SK-N-SH (cell line): ENCODE results near the gene SLC25A47. TPM values are rescaled to one million over a fixed set of nuclear protein-coding genes. Genes with fewer than 3 reads are reported as not detected.

Experiments used
- CTCF ChIA-PET: fragments of 300-600, 350-600 bp; formaldehyde crosslinking; extraction: SDS; loops from one replicate; lab custom pipeline; 2021; lab: Yijun Ruan, JAX
- POLR2A ChIA-PET: fragments of 350-600 bp; sonication (Branson Sonifier 250); formaldehyde crosslinking; extraction: SDS; loops from one replicate; lab custom pipeline; 2020; ENCODE audit warnings: antibody characterized with exemption, inconsistent platforms; lab: Yijun Ruan, JAX
- DNase-seq: peaks from one replicate; pipeline ENCODE4 v3.0.0; 2012
- H2AFZ ChIP-seq: fragments of 200-600 bp; sonication (generic); 2 replicates; pipeline ENCODE4 v1.8.1; 2016; ENCODE audit warnings: antibody characterized with exemption, mild to moderate bottlenecking, low read depth
- H3F3A ChIP-seq: fragments of 200-600 bp; sonication (generic); replicated peaks from 2 replicates; pipeline ENCODE3; 2016; ENCODE audit warnings: antibody characterized with exemption, mild to moderate bottlenecking; ENCODE audit not compliant: insufficient read depth
- H3K27ac ChIP-seq, 2 experiments: fragments of 200-500 bp in 1 of 2; fragments of 200-600 bp in 1 of 2; sonication (Bioruptor generic) in 1 of 2; sonication (generic), shearing (Covaris generic) in 1 of 2; 2 replicates each; pipeline versions ENCODE4 v1.5.1 to v1.6.1; 2014 to 2016; ENCODE audit warnings: low read depth in 2 of 2, inconsistent platforms in 1 of 2, low read length in 1 of 2, mild to moderate bottlenecking in 1 of 2, mixed read lengths in 1 of 2
- H3K27me3 ChIP-seq: fragments of 200-600 bp; sonication (generic), shearing (Covaris generic); 2 replicates; pipeline ENCODE4 v1.6.1; 2016; ENCODE audit warnings: mixed run types; ENCODE audit not compliant: insufficient read depth
- H3K36me3 ChIP-seq, 2 experiments: fragments of 200-500 bp in 1 of 2; fragments of 200-600 bp in 1 of 2; sonication (Bioruptor generic) in 1 of 2; sonication (generic) in 1 of 2; replicated peaks in 1 of 2; 2 replicates each; pipeline versions ENCODE3 to v1.5.1; 2014 to 2016; ENCODE audit warnings: low read length in 1 of 2, mild to moderate bottlenecking in 1 of 2; ENCODE audit not compliant: insufficient read depth in 2 of 2, control insufficient read depth in 1 of 2
- H3K4me1 ChIP-seq, 2 experiments: fragments of 200-500 bp in 1 of 2; fragments of 200-600 bp in 1 of 2; sonication (Bioruptor generic) in 1 of 2; sonication (generic), shearing (Covaris generic) in 1 of 2; 2 replicates each; pipeline versions ENCODE4 v1.5.1 to v1.6.1; 2014 to 2016; ENCODE audit warnings: low read depth in 1 of 2, low read length in 1 of 2, mixed run types in 1 of 2; ENCODE audit not compliant: insufficient read depth in 2 of 2, control insufficient read depth in 1 of 2
- H3K4me2 ChIP-seq: fragments of 200-600 bp; sonication (generic), shearing (Covaris generic); 2 replicates; pipeline ENCODE4 v1.6.1; 2017; ENCODE audit warnings: mixed run types
- H3K4me3 ChIP-seq, 2 experiments: fragments of 200-500 bp in 1 of 2; fragments of 200-600 bp in 1 of 2; sonication (Bioruptor generic) in 1 of 2; sonication (generic), shearing (Covaris generic) in 1 of 2; 2 replicates each; pipeline versions ENCODE4 v1.5.1 to v1.8.1; 2014 to 2016; ENCODE audit warnings: low read depth in 2 of 2, inconsistent platforms in 1 of 2, low read length in 1 of 2, mild to moderate bottlenecking in 1 of 2, mixed read lengths in 1 of 2, moderate library complexity in 1 of 2
- H3K79me2 ChIP-seq: fragments of 200-600 bp; sonication (generic); 2 replicates; pipeline ENCODE4 v1.8.1; 2017; ENCODE audit warnings: mild to moderate bottlenecking; ENCODE audit not compliant: insufficient read depth
- H3K9ac ChIP-seq: fragments of 200-600 bp; sonication (generic); 2 replicates; pipeline ENCODE4 v1.6.1; 2017; ENCODE audit warnings: mixed run types
- H3K9me2 ChIP-seq: fragments of 200-600 bp; sonication (generic); 2 replicates; pipeline ENCODE4 v1.6.1; 2017; ENCODE audit warnings: mixed run types
- H3K9me3 ChIP-seq: fragments of 200-600 bp; sonication (generic); 2 replicates; pipeline ENCODE4 v1.6.1; 2017; ENCODE audit warnings: mixed run types, mild to moderate bottlenecking, moderate library complexity
- H4K20me1 ChIP-seq: fragments of 200-600 bp; sonication (generic); 2 replicates; pipeline ENCODE4 v1.6.1; 2017; ENCODE audit warnings: mild to moderate bottlenecking, mixed run types; ENCODE audit not compliant: insufficient read depth
- CHD2 ChIP-seq: fragments of 150-350 bp; IDR thresholded peaks from 2 replicates; pipeline ENCODE4 v1.6.1; 2018; ENCODE audit warnings: low read length; ENCODE audit not compliant: partially characterized antibody
- ELF1 ChIP-seq: IDR thresholded peaks from 2 replicates; pipeline ENCODE4 v1.4.0; 2012
- FOXM1 ChIP-seq: IDR thresholded peaks from 2 replicates; pipeline ENCODE4 v1.4.0; 2012; ENCODE audit warnings: low read depth, mild to moderate bottlenecking
- GABPA ChIP-seq: IDR thresholded peaks from 2 replicates; pipeline ENCODE4 v1.4.0; 2012; ENCODE audit warnings: low read depth, mild to moderate bottlenecking
- JUND ChIP-seq: IDR thresholded peaks from 2 replicates; pipeline ENCODE4 v1.4.0; 2012
- MEF2A ChIP-seq: IDR thresholded peaks from 2 replicates; pipeline ENCODE4 v1.4.0; 2012; ENCODE audit warnings: low read depth, borderline replicate concordance
- NFIC ChIP-seq: IDR thresholded peaks from 2 replicates; pipeline ENCODE4 v1.4.0; 2012; ENCODE audit warnings: borderline replicate concordance
- NRF1 ChIP-seq: IDR thresholded peaks from 2 replicates; pipeline ENCODE4 v1.6.1; 2012; ENCODE audit warnings: low read depth, mild to moderate bottlenecking, low read length
- PBX3 ChIP-seq: IDR thresholded peaks from 2 replicates; pipeline ENCODE4; 2012
- RCOR1 ChIP-seq: fragments of 150-350 bp; IDR thresholded peaks from 2 replicates; pipeline ENCODE4 v1.6.1; 2017; ENCODE audit warnings: antibody characterized with exemption, low read length
- REST ChIP-seq: IDR thresholded peaks from 2 replicates; pipeline ENCODE4 v1.6.1; 2012; ENCODE audit warnings: mild to moderate bottlenecking, low read depth, low read length, moderate library complexity
- RFX5 ChIP-seq: IDR thresholded peaks from 2 replicates; pipeline ENCODE4 v1.6.1; 2012; ENCODE audit warnings: mild to moderate bottlenecking, improper control_type of control experiment, low read length
- TCF12 ChIP-seq: IDR thresholded peaks from 2 replicates; pipeline ENCODE4 v1.4.0; 2012
- USF1 ChIP-seq: IDR thresholded peaks from 2 replicates; pipeline ENCODE4 v1.4.0; 2012; ENCODE audit warnings: low read depth, borderline replicate concordance
- WGBS: methylation state at CpG from one replicate; pipeline ENCODE4 v1.1.6; 2017; ENCODE audit warnings: low lambda C conversion rate; 5-methylcytosine and 5-hydroxymethylcytosine counted together
- polyA plus RNA-seq, 3 experiments: library from polyadenylated mRNA; depleted of rRNA; stranded (reverse); fragments of >200 nt; gene quantifications; 2 replicates each; pipeline ENCODE4 v1.2.3, GENCODE V29; 2012

SLC25A47 gene
- polyA plus RNA-seq, 1 of the 3 experiments (the other 2 are of a cell fraction), result not detected

- H3K4me1 ChIP-seq, result peaks cover 0 to 4% of the 10 kb centered on the region in 2 experiments; a peak in 1 of 4 replicates
- no peaks in the 10 kb centered on the region for H3K9me2 ChIP-seq
- no peak overlapping the region for H3K4me3 ChIP-seq
- CTCF ChIA-PET, result interaction anchor here (1.0 to 1.6 kb wide), 2 partner anchors 13 to 14 kb away, joined by 6 to 9 read pairs; no protein-coding TSS in a partner anchor
- no peak overlapping the region for H3K27ac ChIP-seq
- H3K9ac ChIP-seq, result no peak overlapping the region
- H3K36me3 ChIP-seq, result peaks cover 0 to 2% of the 10 kb centered on the region in 2 experiments
- DNase-seq, result no peak
- H3F3A ChIP-seq, result peaks cover 2% of the 10 kb centered on the region
- no peak overlapping the region for H2AFZ ChIP-seq
- no peak for TF ChIP-seq RCOR1
- TF ChIP-seq CHD2, result no peak
- no peak for TF ChIP-seq USF1
- no peak for TF ChIP-seq RFX5
- TF ChIP-seq GABPA, result no peak
- TF ChIP-seq REST, result no peak
- no peak for TF ChIP-seq NRF1
- TF ChIP-seq JUND, result no peak
- no peak for TF ChIP-seq ELF1
- no peak for TF ChIP-seq MEF2A
- TF ChIP-seq PBX3, result no peak
- no peak for TF ChIP-seq NFIC
- no peak for TF ChIP-seq FOXM1
- TF ChIP-seq TCF12, result no peak
- peaks cover 40% of the 10 kb centered on the region for H3K79me2 ChIP-seq
- no peak overlapping the region for H3K4me2 ChIP-seq
- WGBS, result 95% methylated on average over 12 of the region's 14 CpGs
- peaks cover 28% of the 10 kb centered on the region for H4K20me1 ChIP-seq
- no peaks in the 10 kb centered on the region for H3K27me3 ChIP-seq
- POLR2A ChIA-PET, result no interaction called here
- H3K9me3 ChIP-seq, result no peaks in the 10 kb centered on the region
Observed at GRCh38 chr14:100298551-100299237, 24.4 kb upstream of the SLC25A47 start.
